Kidney (tissue), 14 donors: ENCODE data around the gene PLEKHG4. TPM values are rescaled to one million over a fixed set of nuclear protein-coding genes. Genes with fewer than 3 reads are reported as not detected.

Source experiments
- DNase-seq, 5 donors: peaks; one replicate each; pipeline ENCODE4 v3.0.0-alpha.2; 2013 to 2020
- FAIRE-seq: peaks from 2 replicates; lab custom pipeline; 2012; peaks lifted over from hg19 to GRCh38; lab: Jason Lieb, UNC
- H3K27ac ChIP-seq, 2 donors: one replicate each; pipeline ENCODE4 v1.7.0; 2013; ENCODE audit warnings: low read depth in 2 of 2, low read length in 2 of 2, inconsistent platforms in 1 of 2
- H3K27me3 ChIP-seq: one replicate; pipeline ENCODE4 v1.7.1; 2013; ENCODE audit warnings: low read length, inconsistent platforms; ENCODE audit not compliant: control insufficient read depth, insufficient read depth
- H3K36me3 ChIP-seq, 3 donors: one replicate each; pipeline versions ENCODE4 v1.7.0 to v1.7.1; 2013; ENCODE audit warnings: low read length in 3 of 3, control low read depth in 1 of 3, inconsistent platforms in 1 of 3; ENCODE audit not compliant: insufficient read depth in 3 of 3, control insufficient read depth in 2 of 3
- H3K4me1 ChIP-seq, 3 donors: one replicate each; pipeline versions ENCODE4 v1.7.0 to v1.7.1; 2013; ENCODE audit warnings: low read length in 3 of 3, inconsistent platforms in 1 of 3, low read depth in 1 of 3; ENCODE audit not compliant: control insufficient read depth in 2 of 3, insufficient read depth in 2 of 3
- H3K4me3 ChIP-seq, 3 donors: one replicate each; pipeline versions ENCODE4 v1.7.0 to v1.8.1; 2013; ENCODE audit warnings: low read length in 3 of 3, control low read depth in 1 of 3, inconsistent platforms in 1 of 3
- H3K9ac ChIP-seq, 3 donors: one replicate each; pipeline versions ENCODE4 v1.7.0 to v1.7.1; 2013; ENCODE audit warnings: low read length in 3 of 3, control low read depth in 1 of 3, inconsistent platforms in 1 of 3
- H3K9me3 ChIP-seq, 3 donors: one replicate each; pipeline versions ENCODE4 v1.7.0 to v1.7.1; 2013; ENCODE audit warnings: low read length in 3 of 3, control low read depth in 1 of 3, inconsistent platforms in 1 of 3; ENCODE audit not compliant: control insufficient read depth in 2 of 3, insufficient read depth in 1 of 3
- intact Hi-C: fragments of 100-400 bp; cut with DNase I; formaldehyde crosslinking; loops from one replicate; pipeline ENCODE4 v1.11.1; 2022
- polyA plus RNA-seq: library from polyadenylated mRNA; stranded (reverse); fragments of 350-450 nt; fragmentation: Illumina TruSeq; extraction: RNeasy Lipid Tissue Mini Kit (QIAGEN cat#74804); gene quantifications from one replicate; pipeline ENCODE4 v1.2.3, GENCODE V29; 2014; ENCODE audit warnings: low read depth, low replicate concordance; ENCODE audit not compliant: insufficient read depth
- total RNA-seq: library from RNA; stranded (reverse); fragmentation: NEBNext Ultra II Directional; extraction: Animal tissue kit (Norgen Biotek cat#: 25700); gene quantifications from one replicate; pipeline ENCODE4 v1.2.1, GENCODE V29; 2021
- TF ChIP-seq, protein P1 (sequence below): IDR thresholded peaks from 3 replicates; pipeline ENCODE4 v1.5.1; 2012; ENCODE audit warnings: mild to moderate bottlenecking, moderate library complexity, borderline replicate concordance; ENCODE audit not compliant: insufficient read depth; ENCODE audit errors: extremely low read depth
- donor health status: control.
- donor health status: control.
- donor health status: control.
- donor health status: control.
- donor health status: control.
- donor health status: DM: yes; HTN: yes; CAD: no.
- donor health status: Normal renal cell carcinoma (clear cell type).

PLEKHG4 gene
- total and polyA plus RNA-seq, 2 donors from 2014 or later: 2.6 to 10.1 TPM

DNA sequence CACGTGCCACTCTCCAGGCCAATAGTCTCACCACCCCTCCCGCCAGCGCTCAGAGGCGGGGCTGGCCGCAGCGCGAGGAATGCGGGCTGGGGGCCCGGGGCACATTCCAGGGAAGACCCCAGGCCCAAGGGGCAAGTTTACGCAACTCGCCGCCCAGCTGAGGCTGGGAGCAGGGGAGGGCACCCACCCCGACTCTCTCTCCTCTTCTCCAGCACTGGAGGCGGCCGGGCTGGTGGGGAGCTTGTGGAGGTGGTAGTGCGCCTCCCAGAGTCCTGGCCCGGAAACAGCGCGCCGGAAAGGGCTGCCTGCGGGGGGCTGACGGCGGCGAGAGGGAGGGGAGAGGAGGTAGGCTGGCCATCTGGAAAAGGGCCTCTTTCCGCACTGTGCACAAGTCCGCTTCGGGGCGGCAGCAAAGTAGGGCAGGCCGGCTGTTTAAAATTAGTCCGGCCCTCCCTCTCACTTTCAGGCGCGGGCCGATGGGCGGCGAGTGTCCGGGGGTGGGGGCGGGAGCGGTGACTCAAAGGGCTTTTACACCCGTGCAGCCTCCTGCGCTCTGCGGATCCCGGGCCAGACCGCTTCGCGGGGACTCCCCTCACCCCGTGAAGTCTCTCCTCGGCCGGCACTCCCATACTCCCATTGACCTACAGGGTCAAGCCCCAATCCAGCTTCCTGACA lies 33.1 kb upstream of the PLEKHG4 start:
- FAIRE-seq (no peak), DNase-seq (peak; percentile 90 to 97 (median 93))
- Histone ChIP-seq H3K27ac (peak overlapping the region; percentile 71 to 89), H3K27me3 (peaks cover 13% of the 10 kb centered on the region), H3K9me3 (no peaks in the 10 kb centered on the region), H3K4me3 (peak overlapping the region; percentile 58 to 82 (median 64)), H3K9ac (peak overlapping the region; percentile 21 to 82 (median 51)), H3K36me3 (no peaks in the 10 kb centered on the region), H3K4me1 (peaks cover 0 to 29% (median 9%) of the 10 kb centered on the region in 3 donors)
- intact Hi-C loops: no loop called here
- TF ChIP-seq, protein P1, sequence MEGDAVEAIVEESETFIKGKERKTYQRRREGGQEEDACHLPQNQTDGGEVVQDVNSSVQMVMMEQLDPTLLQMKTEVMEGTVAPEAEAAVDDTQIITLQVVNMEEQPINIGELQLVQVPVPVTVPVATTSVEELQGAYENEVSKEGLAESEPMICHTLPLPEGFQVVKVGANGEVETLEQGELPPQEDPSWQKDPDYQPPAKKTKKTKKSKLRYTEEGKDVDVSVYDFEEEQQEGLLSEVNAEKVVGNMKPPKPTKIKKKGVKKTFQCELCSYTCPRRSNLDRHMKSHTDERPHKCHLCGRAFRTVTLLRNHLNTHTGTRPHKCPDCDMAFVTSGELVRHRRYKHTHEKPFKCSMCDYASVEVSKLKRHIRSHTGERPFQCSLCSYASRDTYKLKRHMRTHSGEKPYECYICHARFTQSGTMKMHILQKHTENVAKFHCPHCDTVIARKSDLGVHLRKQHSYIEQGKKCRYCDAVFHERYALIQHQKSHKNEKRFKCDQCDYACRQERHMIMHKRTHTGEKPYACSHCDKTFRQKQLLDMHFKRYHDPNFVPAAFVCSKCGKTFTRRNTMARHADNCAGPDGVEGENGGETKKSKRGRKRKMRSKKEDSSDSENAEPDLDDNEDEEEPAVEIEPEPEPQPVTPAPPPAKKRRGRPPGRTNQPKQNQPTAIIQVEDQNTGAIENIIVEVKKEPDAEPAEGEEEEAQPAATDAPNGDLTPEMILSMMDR: no peak

DNA sequence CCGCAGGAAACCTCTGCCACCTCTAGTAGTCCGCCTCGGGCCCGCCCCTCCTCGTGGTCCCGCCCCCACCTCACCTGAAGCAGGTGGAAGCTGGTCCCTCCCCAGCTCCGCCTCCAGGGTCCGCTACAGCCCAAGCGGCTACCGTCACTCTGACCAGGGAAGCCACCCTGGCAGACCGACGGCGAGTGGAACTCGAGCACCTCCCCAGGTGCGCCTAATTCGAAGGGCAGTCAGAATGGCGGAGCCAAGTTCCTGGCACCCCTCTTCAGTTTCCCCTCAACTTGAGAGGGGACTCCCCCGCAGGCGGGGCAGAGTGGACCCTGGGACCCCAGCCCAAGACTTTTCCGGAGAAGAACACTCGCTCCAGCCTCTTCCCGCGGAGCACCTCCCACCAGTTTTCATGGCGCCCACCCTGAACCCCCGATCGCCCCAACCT lies 32.6 kb upstream of the PLEKHG4 start:
- DNase-seq (peak; percentile 79 to 95 (median 84)), FAIRE-seq (no peak)
- TF ChIP-seq, protein P1: peak; percentile 23
- H3K9ac ChIP-seq: peak overlapping the region; percentile 21 to 82 (median 50)
- H3K4me3 ChIP-seq: peak overlapping the region; percentile 58 to 82 (median 64)
- peaks cover 0 to 23% (median 9%) of the 10 kb centered on the region in 3 donors for H3K4me1 ChIP-seq
- H3K27me3 ChIP-seq: peaks cover 13% of the 10 kb centered on the region
- H3K9me3 ChIP-seq: no peaks in the 10 kb centered on the region
- intact Hi-C loops: no loop called here
- H3K36me3 ChIP-seq: no peaks in the 10 kb centered on the region
- peak overlapping the region; percentile 71 to 89 for H3K27ac ChIP-seq

DNA sequence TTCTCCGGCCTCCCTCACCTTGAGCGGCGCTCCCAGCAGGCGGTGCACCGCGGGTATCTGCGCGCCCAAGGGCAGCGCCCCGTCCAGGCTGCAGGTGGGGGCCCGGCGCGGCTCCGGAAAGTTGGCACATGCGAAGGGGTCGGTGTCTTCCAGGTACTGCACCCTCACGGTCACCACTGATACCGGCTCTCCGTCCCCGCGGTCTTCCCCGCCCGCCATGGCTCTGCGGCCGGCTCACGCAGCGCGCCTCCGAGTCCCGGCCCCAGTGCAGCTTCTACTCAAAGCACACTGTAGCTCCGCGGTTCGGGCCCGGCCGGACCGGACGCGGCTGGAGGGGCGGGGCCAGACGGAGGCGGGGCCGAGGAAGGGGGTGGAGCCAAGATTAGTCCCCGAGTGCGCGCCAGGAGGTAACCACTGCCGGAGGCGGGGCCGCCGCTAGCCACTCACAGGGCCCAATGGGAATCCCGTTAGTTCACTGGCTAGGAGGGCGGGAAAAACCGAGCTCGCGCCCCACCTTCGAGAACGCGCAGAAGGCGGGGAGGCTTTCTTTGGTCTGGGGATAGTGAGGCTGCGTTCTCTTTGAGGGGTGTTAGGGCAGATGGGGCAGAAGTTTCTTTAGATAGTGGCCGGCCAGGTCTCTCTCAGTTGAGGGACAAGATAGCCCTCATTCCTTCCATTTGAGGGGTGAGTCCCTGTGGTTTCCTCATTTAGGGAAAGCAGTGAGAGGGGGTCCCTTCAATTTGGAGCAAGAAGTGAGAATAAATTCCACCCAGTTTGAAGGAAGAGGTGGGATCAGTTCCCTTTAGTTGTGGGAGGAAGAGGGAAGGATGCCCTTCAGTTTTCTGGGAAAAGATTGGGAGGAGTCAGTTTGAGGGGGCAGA lies 31.9 kb upstream of the PLEKHG4 start, which contains the start of gene FHOD1:
Gene FHOD1, minus strand, starts transcription at position 290 of the 881 bp plus-strand sequence. Its CDS starts 71 bp downstream, at position 219.
- Histone ChIP-seq H3K4me3 (peak within 1 kb of the TSS; percentile 58 to 82 (median 64)), H3K9me3 (no peaks in the 10 kb centered on the region), H3K27ac (peak within 1 kb of the TSS; percentile 71 to 89), H3K9ac (peak within 1 kb of the TSS; percentile 21 to 82 (median 50)), H3K27me3 (peaks cover 13% of the 10 kb centered on the region), H3K4me1 (peaks cover 0 to 21% (median 9%) of the 10 kb centered on the region in 3 donors), H3K36me3 (no peaks in the 10 kb centered on the region)
- intact Hi-C loops: no loop called here
- peak; percentile 84 for FAIRE-seq
- TF ChIP-seq, protein P1: no peak
- DNase-seq: peak; percentile 96 to 99 (median 97)
